HG02938 (cell line): ENCODE measurements around the gene CKS2.
"Not testable (repeated sequence)": the region's sequence is repeated elsewhere in the genome, so short reads cannot be mapped to it uniquely, and the experiment has no call there.

Experiments
- ATAC-seq: cut with Tn5 transposase; IDR thresholded peaks from one replicate; pipeline ENCODE4 v1.9.1; 2021; ENCODE audit warnings: mild to moderate bottlenecking, moderate library complexity; ENCODE audit not compliant: unreplicated experiment

CKS2 gene

DNA sequence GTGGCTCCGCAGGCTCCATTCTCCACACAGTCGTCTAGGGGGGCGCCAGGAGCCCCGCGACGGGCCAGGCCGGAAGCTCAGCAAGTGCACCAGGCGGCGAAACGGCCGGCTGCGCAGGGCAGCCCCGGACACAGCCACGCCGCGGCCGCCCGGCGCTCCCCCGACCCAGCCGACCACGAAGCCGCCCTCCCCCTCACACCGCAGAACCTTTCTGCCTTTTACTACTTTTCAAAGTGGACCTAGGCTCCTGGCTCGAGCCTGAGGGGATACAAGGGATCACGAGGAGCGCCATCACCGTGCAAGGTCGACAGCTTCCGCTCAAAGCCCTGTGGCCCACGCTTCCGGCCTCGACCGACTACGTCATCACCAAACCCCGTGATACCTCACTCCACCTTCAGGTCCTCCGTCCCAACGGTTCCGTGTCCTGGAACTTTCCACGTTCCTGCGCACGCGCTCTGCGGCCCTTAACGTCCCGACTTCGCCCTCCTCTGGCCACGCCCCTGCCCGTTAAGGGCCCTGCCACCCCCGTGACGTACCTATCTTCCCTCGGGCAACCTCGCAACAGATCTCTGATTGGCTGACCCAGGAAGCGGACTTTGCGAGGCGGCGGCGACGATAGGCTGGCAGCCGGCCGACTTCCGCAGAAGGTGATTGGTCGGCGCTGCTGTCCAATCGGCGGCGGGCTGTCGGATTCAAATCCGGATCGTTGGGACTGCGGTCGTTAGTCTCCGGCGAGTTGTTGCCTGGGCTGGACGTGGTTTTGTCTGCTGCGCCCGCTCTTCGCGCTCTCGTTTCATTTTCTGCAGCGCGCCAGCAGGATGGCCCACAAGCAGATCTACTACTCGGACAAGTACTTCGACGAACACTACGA is at the start of gene CKS2:
CKS2 (plus strand) TSS at position 721 of the 871 bp plus-strand sequence; CDS start at position 819, 98 bp downstream.
- ATAC-seq = peak; percentile 92

DNA sequence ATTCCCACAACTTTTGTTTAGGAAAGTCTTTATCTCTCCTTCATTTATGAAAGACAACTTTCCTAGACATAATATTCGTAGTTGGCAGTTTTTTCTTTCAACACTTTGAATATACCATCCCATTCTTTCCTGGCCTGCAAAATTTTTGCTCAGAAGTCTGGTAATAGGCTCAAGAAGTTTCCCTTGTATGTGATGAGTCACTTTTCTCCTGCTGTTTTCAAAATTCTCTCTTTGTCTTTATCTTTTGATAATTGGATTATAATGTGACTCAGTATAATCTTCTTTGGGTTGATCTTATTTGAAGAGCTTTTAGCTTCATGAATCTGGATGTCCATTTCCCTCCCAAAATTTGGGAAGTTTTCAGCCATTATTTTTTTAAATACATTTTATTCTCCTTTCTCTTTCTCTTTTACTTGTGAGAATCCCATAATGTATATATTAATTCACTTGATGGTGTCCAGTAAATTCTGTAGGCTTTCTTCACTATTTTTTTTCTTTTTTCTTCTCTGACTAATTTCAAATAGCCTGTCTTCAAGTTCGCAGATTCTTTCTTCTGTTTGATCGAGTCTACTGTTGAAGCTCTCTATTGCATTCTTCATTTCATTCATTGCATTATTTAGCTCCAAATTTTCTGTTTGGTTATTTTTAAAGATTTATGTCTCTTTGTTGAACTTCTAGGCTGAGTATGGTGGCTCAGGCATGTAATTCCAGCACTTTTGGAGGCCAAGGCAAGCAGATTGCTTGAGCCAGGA is 37.3 kb upstream of the CKS2 start:
- ATAC-seq = no peak

DNA sequence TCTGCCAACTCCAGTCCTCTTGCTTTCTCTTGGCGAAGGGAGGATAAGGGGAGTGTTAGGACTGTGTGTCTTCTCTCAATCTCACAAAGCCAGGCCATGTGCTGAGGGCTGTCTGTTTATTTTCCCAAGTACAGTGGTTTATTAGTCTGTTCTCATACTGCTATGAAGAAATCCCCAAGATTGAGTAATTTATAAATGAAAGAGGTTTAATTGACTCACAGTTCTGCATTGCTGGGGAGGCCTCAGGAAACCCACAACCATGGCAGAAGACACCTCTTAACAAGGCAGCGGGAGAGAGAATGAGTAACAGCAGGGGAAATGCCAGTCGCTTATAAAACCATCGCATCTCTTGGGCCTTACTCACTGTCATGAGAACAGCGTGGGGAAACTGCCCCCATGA is 36.2 kb upstream of the CKS2 start:
- no peak for ATAC-seq

DNA sequence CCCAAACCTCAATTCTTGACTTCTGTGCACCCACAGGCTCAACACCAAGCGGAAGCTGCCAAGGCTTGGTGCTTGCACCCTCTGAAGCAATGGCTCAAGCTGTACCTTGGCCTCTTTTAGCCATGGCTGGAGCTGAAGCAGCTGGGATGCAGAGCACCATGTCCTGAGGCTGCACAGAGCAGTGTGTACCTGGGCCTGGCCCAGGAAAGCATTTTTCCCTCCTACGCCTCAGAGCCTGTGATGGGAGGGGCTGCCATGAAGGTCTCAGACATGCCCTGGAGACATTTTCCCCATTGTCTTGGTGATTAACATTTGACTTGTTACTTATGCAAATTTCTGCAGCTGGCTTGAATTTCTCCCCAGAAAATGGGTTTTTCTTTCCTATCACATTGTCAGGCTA is 35.0 kb upstream of the CKS2 start:
- not testable (repeated sequence) for ATAC-seq

DNA sequence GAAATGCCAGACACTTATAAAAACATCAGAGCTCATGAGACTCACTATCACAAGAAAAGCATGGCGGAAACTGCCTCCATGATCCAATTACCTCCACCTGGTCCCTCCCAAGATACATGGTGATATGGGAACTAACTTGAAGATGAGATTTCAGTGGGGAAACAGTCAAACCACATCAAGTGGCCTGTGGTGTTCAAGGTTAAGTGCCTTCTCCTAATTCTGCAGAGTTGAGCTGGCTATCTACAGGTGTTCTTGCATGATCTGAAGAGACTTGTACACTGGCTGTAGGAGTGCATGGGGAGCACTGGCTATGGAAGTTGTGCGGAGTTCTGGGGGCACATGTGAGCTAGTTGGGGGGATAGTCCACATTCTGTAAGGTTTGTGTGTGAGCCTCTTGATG is 34.0 kb upstream of the CKS2 start:
- no peak for ATAC-seq

DNA sequence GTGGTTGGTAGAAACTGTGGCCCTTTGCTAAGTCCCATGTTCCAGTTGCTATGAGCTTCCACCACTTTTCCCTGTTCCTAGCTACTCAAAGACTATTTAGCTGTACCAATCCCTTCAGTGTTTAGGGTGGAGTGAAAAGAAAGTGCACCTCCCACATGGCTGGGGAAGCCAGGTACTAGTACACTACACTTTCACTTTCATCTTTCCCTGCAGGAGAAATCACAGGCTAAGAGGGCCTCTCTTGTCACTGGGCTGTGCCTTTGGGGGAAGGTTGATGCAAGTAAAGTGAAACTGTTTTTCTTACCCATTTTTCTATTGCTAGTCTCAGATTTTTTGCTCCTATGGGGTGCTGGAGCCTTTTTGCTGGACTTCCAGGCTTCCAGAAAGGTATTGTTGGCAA is 33.5 kb upstream of the CKS2 start:
- no peak for ATAC-seq

DNA sequence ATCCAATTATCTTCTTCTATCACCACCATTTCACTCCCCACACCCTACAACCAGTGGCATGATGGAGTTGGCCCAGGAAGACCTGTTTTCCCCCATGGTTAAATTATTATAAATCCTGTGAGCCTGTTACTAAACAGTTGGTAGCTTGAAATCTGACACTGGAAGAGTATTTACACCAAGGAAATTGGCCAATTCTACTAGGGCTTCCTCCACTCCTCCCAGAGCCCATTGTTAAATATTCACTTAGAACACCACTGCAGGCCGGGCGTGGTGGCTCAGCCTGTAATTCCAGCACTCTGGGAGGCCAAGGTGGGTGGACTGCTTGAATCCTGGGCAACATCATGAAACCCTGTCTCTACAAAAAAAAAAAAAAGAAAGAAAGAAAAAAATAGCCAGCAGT is 32.4 kb upstream of the CKS2 start:
- no peak for ATAC-seq

DNA sequence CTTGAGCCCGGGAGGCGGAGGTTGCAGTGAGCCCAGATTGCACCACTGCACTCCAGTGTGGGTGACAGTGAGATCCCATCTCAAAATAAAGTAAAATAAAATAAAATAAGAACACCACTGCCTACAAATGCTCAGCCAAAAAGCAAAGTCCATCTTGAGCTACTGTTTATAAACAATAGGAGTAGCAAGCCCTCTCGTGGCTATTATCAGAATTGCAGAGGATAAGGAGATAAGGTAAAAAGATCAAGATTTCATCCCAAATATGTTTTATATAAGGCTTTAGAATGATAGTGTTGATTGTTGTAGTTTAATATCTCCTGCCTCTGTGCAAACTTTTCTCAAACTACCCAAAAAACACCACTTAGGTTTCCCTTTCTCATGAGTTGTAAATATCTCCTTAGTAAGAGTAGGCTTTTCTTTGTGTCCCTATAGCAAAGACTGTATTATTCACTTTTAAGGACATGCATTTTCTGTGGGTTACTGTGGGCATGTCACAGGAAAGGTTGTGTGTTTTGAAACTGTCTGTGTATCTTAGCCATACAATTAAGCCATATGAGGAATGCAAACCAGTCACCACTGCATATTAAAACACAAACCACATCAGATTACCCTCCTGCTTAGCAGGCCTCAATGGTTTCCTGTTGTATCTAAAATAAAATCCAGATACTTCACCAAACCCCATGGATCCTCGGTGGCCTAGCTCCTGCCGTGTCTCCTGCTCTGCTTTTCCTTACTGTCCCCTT is 31.8 kb upstream of the CKS2 start:
- ATAC-seq = no peak

DNA sequence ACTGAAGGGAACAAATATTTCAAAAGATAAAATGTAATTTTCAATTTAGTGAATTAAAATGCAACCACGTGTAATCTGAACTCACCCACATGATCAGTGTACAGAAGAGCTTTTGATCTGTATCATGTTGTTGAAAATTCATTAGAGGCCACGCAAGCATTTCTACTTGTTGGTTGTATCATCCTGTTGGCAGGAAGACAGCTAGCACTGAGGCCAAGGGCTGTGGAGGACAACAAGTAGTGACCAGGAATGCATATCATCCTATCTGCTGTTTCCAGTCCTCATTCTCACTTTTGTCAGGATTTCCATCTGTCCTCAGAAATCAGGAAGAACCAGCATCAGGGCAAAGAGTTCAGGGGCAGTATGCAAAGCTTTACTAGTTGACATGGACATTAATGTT is 29.9 kb upstream of the CKS2 start:
- no peak for ATAC-seq

DNA sequence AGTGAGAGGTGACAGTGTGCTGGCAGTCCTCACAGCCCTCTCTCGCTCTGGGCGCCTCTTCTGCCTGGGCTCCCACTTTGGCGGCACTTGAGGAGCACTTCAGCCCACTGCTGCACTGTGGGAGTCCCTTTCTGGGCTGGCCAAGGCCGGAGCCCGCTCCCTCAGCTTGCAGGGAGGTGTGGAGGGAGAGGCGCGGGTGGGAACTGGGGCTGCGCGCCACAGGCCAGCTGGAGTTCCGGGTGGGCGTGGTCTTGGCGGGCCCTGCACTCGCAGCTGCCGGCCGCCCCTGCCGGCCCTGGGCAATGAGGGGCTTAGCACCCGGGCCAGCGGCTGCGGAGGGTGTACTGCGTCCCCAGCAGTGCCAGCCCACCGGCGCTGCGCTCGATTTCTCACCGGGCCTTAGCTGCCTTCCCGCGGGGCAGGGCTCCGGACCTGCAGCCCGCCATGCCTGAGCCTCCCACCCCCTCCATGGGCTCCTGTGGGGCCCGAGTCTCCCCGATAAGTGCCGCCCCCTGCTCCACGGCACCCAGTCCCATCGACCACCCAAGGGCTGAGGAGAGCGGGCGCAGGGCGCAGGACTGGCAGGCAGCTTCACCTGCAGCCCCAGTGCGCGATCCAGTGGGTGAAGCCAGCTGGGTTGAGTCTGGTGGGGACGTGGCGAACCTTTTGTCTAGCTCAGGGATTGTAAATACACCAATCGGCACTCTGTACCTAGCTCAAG is 28.6 kb upstream of the CKS2 start:
- not testable (repeated sequence) for ATAC-seq

DNA sequence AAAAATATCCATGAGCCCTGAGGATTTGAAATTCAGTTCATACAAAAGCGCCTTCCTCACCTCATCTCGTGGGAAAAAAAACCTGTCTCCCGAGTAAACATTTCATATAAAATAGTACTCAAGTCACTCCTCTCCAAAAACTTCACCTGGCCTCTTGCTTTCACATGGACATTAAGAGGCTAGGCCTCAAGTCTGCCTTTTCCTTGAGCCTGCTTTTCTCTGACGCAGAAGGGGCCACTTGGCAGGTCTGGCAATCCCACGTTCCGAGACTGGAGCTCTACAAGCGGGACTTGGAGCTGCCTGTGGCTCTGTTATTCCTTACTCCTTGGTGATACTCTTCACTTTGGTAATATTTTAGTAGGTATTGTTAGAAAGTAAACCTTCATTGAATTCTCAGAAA is 26.9 kb upstream of the CKS2 start:
- no peak for ATAC-seq

DNA sequence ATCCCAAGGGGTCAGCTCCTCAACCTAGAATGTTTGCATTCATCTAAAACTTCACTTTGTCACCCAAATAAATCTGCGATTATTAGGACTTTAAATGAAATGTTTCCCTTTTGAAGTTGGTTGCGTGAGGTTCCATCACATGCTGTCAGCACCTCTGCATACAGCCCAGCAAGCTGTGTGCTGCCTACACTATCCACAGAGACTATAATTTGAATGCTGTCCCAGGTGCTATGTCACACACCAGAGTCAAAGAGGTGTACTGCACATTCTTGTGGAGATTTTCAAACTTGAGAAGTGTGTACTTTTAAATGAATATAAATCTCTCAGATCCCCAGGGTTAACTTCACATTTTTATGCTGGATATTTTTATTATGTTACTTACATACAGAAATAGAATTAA is 19.3 kb upstream of the CKS2 start:
- no peak for ATAC-seq

DNA sequence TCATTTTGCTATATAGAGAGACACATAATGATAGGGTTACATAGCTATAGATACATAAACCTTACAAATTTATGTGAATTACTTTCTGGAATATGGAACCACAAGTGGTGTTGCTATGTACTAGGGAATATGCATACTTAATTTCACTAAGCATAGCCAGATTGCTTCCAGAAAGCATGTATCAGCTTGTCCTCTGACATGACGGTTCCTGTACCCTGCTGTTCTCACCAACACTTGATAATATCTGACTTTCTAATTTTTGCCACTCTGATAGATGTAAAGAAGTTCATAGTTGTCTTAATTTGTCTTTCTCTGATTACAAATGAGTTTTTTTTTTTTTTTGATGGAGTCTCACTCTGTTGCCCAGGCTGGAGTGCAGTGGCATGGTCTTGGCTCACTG is 18.0 kb upstream of the CKS2 start:
- ATAC-seq = no peak

DNA sequence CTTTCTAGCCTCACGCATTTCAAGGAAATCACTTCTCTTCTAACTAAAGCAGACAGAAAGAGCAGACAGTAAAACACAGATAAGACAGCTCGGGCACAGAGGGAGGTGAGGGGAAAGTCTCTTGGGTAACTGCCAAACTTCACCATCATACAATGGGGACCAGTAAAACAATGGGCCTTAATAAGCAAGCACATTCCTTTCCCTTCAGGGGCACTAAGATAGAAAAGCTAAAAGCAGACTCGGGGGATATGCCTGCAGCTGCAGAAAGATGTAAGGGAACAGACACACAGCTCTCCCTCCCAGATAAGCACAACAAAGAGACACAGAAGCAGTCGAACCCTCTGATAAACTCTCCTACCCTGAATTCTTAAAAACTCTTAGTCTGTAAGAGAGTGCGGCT is 15.6 kb upstream of the CKS2 start:
- ATAC-seq = no peak

DNA sequence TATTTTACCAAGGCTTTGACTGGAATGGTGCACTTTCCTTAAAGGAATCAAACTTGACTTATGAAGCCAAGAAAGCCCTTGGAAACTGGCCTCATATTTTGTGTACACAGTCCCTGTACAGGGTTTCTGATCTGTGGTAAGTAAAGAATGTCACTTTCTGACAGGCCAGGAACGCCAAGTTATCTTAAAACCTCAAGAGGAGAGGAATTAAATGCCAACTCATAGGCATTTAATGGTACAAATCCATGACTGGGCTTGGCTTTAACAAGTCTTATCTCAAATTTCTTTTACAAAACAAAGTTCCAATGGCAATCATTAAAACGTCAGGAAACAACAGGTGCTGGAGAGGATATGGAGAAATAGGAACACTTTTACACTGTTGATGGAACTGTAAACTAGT is 9.0 kb upstream of the CKS2 start:
- ATAC-seq = not testable (repeated sequence)

DNA sequence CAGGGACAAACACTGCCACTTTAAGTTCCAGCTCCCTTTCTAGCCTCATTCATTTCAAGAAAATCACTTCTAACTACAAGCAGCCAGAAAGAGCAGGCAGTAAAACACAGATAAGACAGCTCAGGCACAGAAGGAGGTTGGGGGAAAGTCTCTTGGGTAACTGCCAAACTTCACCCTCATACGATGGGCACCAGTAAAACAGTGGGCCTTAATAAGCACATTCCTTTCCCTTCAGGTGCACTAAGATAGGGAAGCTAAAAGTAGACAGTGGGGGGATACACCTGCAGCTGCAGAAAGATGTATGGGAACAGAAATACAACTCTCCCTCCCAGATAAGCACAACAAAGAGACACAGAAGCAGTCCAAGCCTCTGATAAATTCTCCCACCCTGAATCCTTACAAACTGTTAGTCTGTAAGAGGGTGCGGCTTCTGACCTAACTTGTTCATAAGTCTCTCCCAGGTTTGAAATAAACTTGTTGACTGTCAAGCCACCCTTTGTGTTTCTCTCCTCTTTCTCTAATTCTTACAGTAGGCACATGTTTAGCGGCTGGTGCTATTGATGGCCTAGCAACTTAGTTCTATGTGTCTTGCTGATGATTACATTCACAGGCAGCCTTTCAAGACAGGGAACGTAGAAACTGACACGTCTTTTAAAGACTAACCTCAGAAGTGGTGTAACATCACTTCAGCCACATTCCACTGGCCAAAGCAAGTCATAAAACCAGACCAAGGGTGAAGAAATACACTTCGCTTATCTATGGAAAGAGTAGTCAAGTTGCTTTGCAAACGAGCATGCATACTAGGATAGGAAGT is 6.8 kb upstream of the CKS2 start:
- ATAC-seq = no peak

DNA sequence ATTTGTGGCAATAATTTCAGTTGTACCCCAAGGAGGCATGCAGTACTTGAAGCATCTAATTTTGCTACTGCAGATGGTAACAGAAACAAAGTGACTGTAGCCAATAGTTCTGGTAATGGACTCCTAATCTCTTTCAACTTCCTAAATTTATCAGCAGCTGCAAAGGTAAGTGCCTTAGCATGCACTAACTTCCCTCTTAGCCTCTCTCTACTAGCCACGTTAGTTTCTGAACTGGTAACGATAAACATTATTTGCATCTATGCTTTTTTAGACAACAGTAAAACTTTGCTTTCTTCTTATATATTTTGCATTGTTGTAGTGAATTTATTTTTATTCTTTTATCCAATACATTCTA is 6.2 kb upstream of the CKS2 start:
- ATAC-seq = no peak

DNA sequence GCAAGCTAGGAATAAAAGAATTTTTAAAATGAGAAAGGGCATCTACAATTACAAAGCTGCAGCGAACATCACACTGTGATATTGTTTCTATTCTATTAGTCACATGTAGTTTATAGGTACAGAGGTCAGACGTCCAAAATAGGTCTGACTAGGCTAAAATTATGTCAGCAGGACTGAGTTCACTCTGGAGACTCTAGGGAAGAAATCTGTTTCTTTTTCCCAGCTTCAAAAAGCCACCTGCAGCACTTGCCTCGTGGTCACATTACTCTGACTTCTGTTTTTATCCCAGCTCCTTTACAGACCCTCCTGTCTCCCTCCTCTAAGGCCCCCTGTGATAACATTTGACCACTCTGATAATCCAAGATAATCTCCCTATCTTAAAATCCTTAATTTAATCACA is 5.1 kb upstream of the CKS2 start:
- no peak for ATAC-seq

DNA sequence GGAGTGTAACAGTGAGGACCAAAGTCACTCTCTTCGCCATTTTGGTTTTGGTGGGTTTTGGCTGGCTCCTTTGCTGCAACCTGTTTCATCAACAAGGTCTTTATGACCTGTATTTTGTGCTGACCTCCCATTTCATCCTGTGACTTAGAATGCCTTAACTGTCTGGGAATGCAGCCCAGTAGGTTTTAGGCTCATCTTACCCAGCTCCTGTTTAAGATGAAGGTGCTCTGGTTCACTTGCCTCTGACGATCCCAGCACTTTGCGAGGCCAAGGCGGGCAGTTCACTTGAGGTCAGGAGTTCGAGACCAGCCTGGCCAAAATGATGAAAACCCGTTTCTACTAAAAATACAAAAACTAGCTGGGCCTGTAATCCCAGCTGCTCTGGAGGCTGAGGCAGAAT is 1.8 kb upstream of the CKS2 start:
- no peak for ATAC-seq
